Right ventricle myocardium superior (tissue), 1 donor: ENCODE results near the gene CDSN. TPM values are rescaled to one million over a fixed set of nuclear protein-coding genes. Genes with fewer than 3 reads are reported as not detected.

Source experiments
- ATAC-seq: fragments of 200-7000 bp; cut with Tn5 transposase; one replicate; pipeline ENCODE4 v1.9.1; 2020; ENCODE audit warnings: mild to moderate bottlenecking; ENCODE audit not compliant: poor library complexity
- DNase-seq: peaks from one replicate; pipeline ENCODE4 v3.0.0-alpha.2; 2020
- intact Hi-C: fragments of 100-400 bp; cut with DNase I; formaldehyde crosslinking; loops from one replicate; pipeline ENCODE4 v1.11.2; 2022
- total RNA-seq: library from RNA; stranded (reverse); fragmentation: NEBNext Ultra II Directional; extraction: Animal tissue kit (Norgen Biotek cat#: 25700); gene quantifications from one replicate; pipeline ENCODE4 v1.2.1, GENCODE V29; 2021
- donor health status: DM: no; HTN: yes; CAD: no; lungs with severe emphysema.

The CDSN gene
- total RNA-seq, 1 donor from 2014 or later = not detected

DNA sequence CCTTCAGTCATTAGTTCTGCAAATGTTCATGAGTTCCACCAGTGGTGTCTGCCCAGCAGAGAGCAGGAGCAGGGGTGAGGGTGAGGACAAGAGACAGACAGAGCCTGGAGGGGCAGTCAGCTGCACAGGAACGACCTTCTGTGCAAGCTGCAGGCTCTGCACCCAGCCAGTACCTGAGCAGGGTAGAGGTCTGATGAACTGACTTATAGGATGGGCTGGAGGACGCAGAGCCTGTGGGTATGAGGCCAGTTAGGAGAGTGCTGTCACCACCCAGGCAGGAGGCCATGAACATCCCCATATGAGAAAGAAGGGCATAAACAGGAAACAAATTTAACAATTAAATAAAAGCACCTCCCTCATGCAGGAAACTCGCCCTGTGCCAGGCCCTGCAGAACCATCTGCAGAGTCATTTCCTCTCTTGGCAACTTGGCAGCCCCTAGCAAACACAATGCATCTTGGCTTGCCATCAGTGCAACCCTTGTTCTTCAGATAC, 25.8 kb downstream of the CDSN start:
- DNase-seq = no peak
- intact Hi-C loops = no loop called here
- ATAC-seq = no peak

DNA sequence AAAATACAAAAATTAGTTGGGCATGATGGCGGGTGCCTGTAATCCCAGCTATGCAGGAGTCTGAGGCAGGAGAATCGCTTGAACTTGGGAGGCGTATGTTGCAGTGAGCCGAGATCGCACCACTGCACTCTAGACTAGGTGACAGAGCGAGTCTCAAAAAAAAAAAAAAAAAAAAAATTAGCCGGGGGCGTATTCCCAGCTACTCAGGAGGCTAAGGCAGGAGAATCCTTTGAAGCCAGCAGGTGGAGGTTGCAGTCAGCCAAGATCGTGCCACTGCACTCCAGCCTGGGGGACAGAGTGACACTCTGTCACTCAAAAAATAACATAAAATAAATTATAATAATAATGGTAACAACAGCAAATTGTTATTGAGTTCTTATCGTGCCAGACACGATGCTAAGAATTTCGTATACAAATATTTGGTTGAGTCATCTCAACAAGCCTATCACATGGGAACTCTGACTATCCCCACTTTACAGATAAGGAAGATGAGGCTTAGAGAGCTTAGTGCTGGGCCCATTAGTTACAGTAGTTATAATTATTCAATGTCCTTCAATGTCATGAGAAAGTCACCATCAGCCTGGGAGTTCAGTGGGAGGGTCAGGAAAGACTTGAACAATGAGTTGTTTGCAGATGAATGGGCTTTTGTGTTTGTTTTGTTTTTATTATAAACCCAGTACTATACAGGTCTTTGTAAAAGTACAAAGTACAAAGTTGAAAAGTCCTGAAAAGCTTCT, 27.3 kb downstream of the CDSN start:
- intact Hi-C loops = no loop called here
- ATAC-seq (no peak), DNase-seq (no peak)

DNA sequence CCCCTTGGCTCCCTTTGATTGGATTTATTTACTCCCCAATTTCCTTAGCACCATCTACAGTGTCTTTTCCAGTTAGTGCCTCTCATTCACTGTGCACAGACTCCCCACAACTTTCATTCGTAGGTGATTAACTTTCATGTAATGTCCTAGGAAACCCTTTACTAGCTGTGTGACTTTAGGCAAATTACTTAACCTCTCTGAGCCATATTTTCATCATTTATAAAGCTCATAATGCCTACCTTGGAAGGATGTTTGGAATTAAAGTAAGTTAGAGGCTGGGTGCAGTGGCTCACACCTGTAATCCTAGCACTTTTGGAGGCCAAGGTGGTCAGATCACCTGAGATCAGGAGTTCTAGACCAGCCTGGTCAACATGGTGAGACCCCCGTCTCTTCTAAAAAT, 28.0 kb downstream of the CDSN start:
- no peak for ATAC-seq
- intact Hi-C loops = no loop called here
- no peak for DNase-seq

DNA sequence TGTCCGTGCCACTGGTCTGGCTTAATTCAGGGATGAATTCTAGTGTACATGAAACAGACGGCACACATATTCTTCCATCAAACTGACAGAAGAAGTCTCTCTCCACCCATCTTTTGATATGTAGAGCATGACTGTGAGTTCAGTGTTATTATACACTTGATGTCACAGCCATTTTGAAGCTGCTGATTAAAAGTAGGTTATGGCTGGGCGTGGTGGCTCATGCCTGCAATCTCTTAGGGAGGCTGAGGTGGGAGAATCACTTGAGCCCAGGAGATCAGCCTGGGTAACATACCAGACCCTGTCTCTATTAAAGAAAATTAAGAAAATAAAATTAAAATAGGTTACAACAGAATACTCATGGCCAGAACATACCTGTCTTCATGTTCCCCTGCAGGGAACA, 28.6 kb downstream of the CDSN start:
- DNase-seq (no peak), ATAC-seq (no peak)
- intact Hi-C loops = no loop called here

DNA sequence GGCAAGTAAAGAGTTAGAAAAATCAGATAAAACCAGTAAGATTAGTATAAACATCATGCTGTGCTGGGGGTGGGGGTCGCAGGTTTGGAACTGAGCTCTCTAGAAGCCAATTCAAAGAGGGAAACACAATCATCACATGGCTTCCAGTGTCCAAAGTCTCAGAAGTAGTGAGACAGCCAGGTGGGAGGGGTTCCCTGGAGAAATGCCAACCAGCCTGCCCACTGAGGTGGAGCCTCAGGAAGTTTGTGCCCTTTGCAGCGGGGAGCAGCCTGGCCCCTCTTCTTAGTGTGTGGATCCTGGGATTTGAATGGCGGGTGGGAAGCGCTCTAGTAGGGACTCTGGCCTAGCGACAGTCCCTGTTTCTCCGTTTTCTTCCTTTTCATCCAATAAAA, 29.3 kb downstream of the CDSN start:
- intact Hi-C loops = no loop called here
- DNase-seq = no peak
- no peak for ATAC-seq

DNA sequence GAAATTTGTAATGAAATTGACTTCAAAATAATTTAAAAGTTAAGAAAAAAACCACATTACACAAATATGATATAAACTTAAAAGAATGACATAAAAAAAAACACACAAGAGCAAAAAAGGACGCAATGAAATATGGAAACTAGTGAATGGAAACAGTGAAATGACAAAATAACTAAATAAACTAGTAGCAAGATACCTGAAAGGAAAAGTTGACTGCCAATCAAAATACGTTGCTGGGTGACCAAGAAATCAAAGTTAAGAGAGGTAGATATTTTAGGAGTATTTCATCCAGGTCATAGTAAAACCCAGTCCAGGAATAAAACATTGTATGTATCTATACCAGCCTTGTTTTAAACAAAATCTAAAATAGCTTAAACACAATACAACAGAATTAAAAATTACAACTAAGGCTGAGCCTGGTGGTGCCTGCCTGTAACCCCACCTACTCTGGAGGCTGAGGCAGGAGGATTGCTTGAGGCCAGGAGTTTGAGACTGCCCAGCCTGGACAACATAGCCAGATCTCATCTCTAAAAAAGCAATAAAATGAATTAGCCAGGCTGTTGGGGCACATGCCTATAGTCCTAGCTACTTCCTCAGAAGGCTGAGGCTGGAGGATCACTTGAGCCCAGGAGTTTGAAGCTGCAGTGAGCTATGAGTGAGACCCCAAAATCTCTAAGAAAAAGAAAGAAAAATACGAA, 29.8 kb downstream of the CDSN start:
- ATAC-seq = no peak
- intact Hi-C loops = no loop called here
- no peak for DNase-seq

DNA sequence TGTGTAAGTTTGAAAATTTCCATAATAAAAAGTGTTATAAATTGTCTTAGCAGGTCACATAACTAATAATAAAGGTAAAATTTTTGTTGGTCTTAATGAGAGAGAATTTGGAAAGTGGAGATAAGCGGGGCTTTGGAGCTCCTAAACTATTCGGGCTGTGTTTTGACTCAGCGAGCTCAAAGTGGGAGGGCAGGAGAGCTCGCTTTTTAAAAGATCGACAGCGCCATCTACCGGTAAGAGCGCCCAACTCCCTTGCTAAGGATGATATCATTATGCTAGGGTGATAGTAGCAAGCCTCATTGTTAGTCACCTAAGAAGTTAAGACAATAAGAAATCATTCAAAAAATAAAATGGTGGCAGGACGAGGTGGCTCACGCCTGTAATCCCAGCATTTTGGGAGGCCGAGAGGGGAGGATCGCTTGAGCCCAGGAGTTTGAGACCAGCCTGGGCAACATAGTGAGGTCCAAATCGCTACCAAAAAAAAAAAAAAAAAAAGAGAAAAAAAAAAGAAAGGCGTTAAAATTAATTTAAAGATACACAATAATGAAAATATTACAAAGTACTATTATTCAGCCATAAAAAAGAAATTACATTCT, 32.7 kb downstream of the CDSN start:
- ATAC-seq = peak; percentile 98
- intact Hi-C loops = loop anchor here (10.0 kb wide), 1 partner anchor 343 kb away; the partner anchor contains the start of genes FLOT1 and IER3

DNA sequence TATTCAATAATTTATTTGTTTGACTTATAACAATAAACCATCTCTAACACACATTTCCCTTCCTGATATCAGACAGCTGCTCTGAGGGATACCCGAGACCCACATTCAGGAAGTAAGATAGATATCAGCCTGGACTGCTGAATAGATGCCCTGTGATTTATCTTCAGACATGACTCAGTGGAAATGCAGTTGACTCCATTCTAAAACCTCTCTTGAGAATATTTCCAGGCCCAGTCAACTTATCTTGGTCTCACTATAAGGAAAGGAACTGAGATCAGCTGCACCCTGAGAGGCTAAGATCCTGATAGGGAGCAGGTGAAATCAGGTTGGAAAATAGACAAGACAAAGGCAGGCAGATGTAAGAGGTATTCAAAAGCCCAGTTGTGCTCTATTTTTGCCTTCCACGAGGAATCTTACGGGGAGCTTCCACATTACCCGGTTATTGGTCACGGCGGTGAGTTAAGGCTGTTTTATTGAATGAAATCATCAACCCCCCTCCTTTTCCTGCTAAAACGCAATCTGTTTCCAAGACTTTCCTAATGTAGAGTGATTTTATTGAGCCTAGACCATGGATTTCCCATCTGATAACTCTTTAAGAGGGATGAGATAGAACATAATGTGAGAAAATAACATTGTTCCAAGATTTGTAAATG, 33.3 kb downstream of the CDSN start:
- DNase-seq (no peak), ATAC-seq (no peak)
- intact Hi-C loops = loop anchor here (10.0 kb wide), 1 partner anchor 342 kb away; the partner anchor contains the start of genes FLOT1 and IER3

More for the DNA sequence above, 32.7 kb downstream of the CDSN start:
- peak; percentile 90 for DNase-seq

DNA sequence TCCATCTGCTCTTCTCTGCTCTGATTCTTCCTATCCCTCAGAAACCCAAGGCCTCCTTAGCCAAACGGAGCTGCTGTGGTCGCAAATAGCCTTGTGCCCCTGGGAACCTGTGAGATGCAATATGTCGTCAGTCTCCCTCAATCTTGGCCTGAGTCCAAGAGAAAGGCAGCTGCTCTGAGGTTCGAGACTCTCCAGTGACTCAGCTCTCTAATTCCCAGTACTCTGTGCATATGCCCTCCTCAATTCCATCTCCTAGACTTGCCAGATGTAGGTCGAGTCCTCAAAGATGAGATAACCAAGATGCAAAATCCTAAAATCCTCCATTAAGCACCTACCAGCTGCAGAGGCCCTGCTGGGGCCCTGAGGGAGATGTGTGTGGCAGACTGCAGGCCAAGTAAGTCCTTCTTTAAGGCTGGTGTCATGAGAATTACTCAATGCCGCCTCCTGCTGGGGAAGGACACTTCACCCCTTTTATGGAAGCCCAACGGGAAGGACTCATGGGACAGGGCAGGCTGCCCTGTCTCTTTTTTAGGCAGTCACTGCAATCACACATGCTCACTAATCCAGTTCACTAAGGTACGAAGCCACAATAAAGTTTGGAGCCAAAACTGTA, 36.4 kb downstream of the CDSN start:
- peak; percentile 14 for ATAC-seq

DNA sequence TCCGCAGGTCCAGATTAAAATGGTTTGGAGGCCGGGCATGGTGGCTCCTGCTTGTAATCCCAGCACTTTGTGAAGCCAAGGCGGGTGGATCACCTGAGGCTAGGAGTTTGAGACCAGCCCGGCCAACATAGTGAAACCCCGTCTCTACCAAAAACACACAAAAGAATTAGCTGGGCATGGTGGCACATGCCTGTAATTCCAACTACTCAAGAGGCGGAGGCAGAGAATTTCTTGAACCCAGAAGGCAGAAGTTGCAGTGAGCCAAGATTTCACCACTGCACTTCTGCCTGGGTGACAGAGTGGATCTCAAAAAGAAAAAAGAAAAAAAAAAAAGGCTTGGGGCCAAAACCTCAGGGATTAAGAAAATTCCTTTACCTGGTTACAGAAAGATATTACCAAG, 38.4 kb downstream of the CDSN start:
- intact Hi-C loops = loop anchor here (5.0 to 10.0 kb wide), 2 partner anchors 255 to 337 kb away; partner anchors contain the start of genes FLOT1 and IER3
- ATAC-seq = no peak

More for the DNA sequence above, 36.4 kb downstream of the CDSN start:
- intact Hi-C loops = loop anchor here (5.0 to 10.0 kb wide), 2 partner anchors 257 to 339 kb away; partner anchors contain the start of genes FLOT1 and IER3
- DNase-seq = no peak

DNA sequence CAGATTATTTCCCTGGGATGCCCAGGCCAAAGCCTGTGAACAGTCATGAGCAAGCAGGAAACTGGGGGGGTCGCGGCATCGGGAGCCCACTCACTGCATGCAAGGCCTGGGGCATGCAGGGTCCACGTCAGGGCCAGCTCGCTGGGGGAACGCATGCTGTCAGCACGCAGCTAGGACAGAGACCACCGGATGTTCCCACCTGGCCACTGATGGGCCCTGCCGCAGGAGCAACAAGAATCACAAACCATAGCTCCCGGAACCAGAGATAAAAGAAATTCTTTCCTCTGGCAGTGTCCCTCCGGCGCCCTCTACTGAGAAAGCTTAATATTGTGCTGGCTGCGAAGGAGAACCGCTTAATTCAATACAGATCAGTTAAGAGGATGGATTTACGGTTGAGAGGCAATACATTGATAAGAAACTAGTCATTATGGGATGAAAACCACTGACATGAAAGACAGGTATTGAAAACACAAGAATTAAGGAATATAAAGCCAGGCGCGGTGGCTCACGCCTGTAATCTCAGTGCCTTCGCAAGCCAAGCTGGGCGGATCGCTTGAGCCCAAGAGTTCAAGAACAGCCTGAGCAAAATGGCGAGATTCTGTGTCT, 40.5 kb downstream of the CDSN start:
- ATAC-seq (peak; percentile 85), DNase-seq (peak; percentile 68)
- intact Hi-C loops = loop anchor here (5.0 to 10.0 kb wide), 2 partner anchors 252 to 335 kb away; partner anchors contain the start of genes FLOT1 and IER3

More for the DNA sequence above, 38.4 kb downstream of the CDSN start:
- no peak for DNase-seq

DNA sequence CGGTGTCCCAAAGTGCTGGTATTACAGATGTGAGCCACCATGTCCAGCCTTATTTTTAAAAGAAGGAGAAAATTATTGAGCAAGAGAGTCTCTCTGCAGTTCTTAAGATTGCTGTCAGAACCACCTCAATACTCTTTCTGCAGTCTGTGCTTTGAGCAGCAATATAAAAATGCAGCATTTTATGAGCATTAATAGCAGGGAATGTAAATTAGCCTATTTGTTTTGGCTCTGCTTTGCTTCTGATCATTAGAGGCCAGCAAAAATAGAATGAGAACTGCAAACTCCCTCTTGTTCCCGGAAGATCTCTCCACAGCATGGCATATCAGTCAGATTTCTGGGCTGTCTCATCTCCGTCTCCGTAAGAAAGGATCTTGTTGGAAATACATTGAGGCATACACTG, 43.6 kb downstream of the CDSN start:
- no peak for DNase-seq
- intact Hi-C loops = no loop called here

DNA sequence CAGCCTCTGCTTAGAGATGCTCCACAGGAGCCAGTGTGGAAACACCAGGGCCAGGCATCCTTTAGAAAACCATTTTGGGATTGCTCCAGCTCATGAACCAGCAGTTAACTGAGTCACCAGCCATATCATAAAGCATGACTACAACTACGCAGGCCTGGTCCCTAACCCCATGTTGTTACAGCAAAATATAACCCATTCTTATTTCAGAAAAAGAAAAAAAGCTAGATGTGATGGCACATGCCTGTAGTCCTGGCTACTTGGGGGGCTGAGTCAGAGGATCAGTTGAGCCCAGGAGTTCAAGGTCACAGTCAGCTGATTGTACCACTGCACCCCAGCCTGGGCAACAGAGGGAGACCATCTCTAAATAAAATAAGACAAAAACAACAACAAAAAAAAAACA, 44.7 kb downstream of the CDSN start:
- intact Hi-C loops = no loop called here
- ATAC-seq (no peak), DNase-seq (no peak)

More for the DNA sequence above, 43.6 kb downstream of the CDSN start:
- ATAC-seq = no peak

DNA sequence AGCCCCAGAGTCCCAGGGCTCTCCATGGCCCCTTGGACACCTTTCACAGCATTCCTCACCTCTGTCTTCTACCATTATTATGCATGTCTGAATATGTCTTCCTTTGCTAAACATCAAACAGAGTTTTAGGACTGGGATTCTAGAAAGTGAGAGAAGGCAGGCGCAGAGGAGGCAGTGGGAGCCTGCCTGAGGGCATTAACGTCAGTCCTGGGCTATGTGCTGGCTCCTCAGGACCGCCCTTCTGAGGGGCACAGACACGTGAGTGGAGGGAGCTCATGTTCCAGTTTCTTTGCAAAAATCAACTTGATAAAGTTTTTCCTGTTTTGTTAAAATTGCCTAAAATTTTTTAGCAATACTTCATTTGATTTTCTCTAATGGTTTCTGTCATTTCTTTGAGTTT, 45.8 kb downstream of the CDSN start:
- intact Hi-C loops = no loop called here
- DNase-seq (no peak), ATAC-seq (no peak)

DNA sequence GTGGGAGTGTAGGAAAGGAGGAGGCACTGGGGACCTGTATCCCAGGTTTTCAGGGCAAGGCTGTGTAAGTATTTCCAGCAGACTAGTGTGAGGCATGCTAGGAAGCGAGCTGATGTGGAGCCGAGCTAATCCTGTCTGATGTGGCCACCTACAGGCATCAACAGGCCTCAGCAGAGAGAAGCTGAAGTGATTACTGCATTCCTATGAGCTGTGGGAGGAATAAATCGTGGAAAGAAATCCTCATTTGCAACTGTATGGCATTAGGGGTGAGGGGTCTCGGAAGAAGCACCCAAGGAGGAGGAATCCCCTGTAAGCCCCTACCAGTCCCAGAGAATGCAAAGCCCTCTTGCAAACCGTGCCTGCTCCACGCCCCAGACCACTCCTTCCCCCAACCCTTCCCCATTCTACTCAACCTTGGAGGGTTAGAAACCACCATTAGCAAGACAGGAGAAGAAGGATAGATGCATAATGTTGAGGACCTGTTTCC, 49.5 kb downstream of the CDSN start:
- intact Hi-C loops = no loop called here
- ATAC-seq (peak; percentile 86), DNase-seq (peak; percentile 55)

DNA sequence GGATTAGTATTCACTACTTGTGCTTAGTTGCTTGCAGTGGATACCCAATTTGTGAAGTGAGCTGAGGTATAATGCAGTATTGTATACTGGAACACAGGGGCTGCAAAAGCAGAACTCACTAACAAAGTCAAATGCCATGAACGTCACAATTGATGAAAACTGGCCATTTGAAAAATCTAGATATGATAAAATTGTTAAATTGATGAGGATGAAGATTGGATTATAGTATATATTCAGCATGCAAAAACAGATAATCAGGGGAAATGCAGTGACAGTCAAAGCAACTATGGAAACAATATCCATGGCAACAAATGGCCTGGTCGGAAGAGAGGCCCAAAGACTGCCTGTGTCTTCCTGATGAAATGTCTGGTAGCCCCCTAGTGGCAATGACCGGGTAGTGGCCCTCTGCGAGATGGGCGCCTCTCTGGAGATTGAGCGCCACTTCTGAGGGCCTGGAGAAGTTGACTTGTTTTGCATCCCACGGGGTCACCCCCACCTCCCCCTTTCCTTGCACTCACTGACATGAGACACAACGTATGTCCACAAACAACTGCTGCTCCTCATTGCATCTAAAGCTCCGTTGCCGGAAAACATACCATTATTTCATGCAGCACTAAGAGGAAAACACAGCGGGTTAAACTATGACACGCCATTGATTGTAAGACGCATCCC, 51.4 kb downstream of the CDSN start:
- ATAC-seq = peak; percentile 93
- intact Hi-C loops = loop anchor here (5.0 kb wide), 1 partner anchor 152 kb away; no protein-coding TSS in a partner anchor
- DNase-seq = peak; percentile 79
